Ascending aorta (tissue), 2 donors: ENCODE results near the gene HP1BP3. TPM values are rescaled to one million over a fixed set of nuclear protein-coding genes. Genes with fewer than 3 reads are reported as not detected.

Source experiments
- DNase-seq, 2 donors: peaks; one replicate each; pipeline ENCODE4 v3.0.0-alpha.2; 2019; ENCODE audit warnings: low spot score in 2 of 2
- H3K27ac ChIP-seq, 2 donors: fragments of 200-600 bp; sonication (generic); one replicate each; pipeline ENCODE4 v1.5.1; 2016 to 2017; ENCODE audit warnings: mild to moderate bottlenecking in 1 of 2
- H3K27me3 ChIP-seq: fragments of 200-600 bp; sonication (generic); one replicate; pipeline ENCODE4 v1.5.1; 2017
- H3K36me3 ChIP-seq, 2 donors: fragments of 200-600 bp; sonication (generic); one replicate each; pipeline ENCODE4 v1.5.1; 2016
- H3K4me1 ChIP-seq, 2 donors: fragments of 200-600 bp; sonication (generic); one replicate each; pipeline ENCODE4 v1.5.1; 2016 to 2017; ENCODE audit warnings: mild to moderate bottlenecking in 1 of 2
- H3K4me3 ChIP-seq, 2 donors: fragments of 200-600 bp; sonication (generic); one replicate each; pipeline ENCODE4 v1.5.1; 2016 to 2017; ENCODE audit warnings: mild to moderate bottlenecking in 1 of 2
- H3K9me3 ChIP-seq, 2 donors: fragments of 200-600 bp; sonication (generic); one replicate each; pipeline ENCODE4 v1.5.1; 2016
- intact Hi-C: fragments of 100-400 bp; cut with DNase I; formaldehyde crosslinking; loops from one replicate; pipeline ENCODE4 v1.15.1; 2023
- total RNA-seq: library from RNA; depleted of rRNA; stranded (reverse); fragments of >200 nt; gene quantifications from one replicate; pipeline ENCODE4 v1.1.0, GENCODE V29; 2016
- TF ChIP-seq, protein P1 (sequence below), 3 experiments: fragments of 200-600 bp in 2 of 3; fragments of 450-650 bp in 1 of 3; sonication (generic) in 2 of 3; IDR thresholded peaks; one replicate each; pipeline ENCODE4 v1.5.1; 2016 to 2019; ENCODE audit warnings: antibody characterized with exemption in 3 of 3, mild to moderate bottlenecking in 1 of 3, moderate library complexity in 1 of 3

The HP1BP3 gene
- total RNA-seq, 1 donor from 2014 or later = 109 TPM

DNA sequence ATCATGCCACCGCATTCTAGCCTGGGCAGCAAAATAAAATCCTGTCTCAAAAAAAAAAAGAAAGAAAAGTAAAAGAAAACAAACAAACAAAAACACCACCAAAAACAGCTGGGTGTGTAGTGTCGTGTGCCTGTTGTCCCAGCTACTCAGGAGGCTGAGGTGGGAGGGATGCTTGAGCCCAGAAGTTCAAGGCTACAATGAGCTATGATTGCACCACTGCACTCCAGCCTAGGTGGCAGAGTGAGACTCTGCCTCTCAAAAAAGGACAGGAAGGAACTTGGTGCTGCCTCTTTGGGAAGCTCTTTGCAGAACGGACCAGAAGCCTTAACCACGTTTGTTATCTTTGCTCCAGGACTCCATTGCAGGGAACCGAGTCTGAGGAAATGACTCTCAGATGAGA is 80.3 kb downstream of the HP1BP3 start:
- H3K4me1 ChIP-seq = no peaks in the 10 kb centered on the region
- intact Hi-C loops = no loop called here
- H3K9me3 ChIP-seq = no peaks in the 10 kb centered on the region
- H3K27me3 ChIP-seq = no peaks in the 10 kb centered on the region
- TF ChIP-seq, protein P1, sequence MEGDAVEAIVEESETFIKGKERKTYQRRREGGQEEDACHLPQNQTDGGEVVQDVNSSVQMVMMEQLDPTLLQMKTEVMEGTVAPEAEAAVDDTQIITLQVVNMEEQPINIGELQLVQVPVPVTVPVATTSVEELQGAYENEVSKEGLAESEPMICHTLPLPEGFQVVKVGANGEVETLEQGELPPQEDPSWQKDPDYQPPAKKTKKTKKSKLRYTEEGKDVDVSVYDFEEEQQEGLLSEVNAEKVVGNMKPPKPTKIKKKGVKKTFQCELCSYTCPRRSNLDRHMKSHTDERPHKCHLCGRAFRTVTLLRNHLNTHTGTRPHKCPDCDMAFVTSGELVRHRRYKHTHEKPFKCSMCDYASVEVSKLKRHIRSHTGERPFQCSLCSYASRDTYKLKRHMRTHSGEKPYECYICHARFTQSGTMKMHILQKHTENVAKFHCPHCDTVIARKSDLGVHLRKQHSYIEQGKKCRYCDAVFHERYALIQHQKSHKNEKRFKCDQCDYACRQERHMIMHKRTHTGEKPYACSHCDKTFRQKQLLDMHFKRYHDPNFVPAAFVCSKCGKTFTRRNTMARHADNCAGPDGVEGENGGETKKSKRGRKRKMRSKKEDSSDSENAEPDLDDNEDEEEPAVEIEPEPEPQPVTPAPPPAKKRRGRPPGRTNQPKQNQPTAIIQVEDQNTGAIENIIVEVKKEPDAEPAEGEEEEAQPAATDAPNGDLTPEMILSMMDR (IDR thresholded peaks at IDR 0.05) = no peak
- DNase-seq = no peak
- no peak overlapping the region for H3K4me3 ChIP-seq
- no peaks in the 10 kb centered on the region for H3K36me3 ChIP-seq
- no peak overlapping the region for H3K27ac ChIP-seq

DNA sequence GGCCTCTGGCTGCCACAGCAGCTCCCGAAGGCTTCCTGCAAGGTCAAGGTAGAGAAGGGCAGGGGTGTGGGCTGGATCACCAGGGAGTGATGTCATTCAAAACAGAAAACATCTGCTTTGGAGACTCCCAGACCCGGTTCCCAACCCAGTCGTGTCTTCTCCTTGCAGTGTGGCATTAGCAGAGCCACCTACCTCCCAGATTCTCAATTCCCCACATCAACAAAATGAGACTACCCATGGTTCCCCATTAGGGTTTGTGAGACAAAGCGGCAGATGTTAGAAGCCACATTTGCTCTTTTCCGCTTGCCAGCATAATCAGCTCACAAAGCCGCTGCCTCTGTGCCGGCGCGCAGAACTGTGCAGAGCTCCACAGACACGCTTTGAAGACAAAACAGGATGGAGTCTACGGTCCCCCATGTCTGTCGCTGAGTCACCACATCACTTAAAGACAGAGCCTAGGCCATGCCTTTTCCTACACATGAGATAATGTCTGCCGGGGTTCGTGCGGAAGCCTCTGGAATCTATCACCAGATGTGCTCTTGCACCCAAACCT is 81.8 kb downstream of the HP1BP3 start:
- DNase-seq = no peak
- H3K27me3 ChIP-seq = no peaks in the 10 kb centered on the region
- H3K27ac ChIP-seq = no peak overlapping the region
- H3K4me1 ChIP-seq = no peaks in the 10 kb centered on the region
- H3K4me3 ChIP-seq = no peak overlapping the region
- H3K36me3 ChIP-seq = no peaks in the 10 kb centered on the region
- TF ChIP-seq, protein P1 (IDR thresholded peaks at IDR 0.05) = no peak
- intact Hi-C loops = no loop called here
- H3K9me3 ChIP-seq = no peaks in the 10 kb centered on the region

DNA sequence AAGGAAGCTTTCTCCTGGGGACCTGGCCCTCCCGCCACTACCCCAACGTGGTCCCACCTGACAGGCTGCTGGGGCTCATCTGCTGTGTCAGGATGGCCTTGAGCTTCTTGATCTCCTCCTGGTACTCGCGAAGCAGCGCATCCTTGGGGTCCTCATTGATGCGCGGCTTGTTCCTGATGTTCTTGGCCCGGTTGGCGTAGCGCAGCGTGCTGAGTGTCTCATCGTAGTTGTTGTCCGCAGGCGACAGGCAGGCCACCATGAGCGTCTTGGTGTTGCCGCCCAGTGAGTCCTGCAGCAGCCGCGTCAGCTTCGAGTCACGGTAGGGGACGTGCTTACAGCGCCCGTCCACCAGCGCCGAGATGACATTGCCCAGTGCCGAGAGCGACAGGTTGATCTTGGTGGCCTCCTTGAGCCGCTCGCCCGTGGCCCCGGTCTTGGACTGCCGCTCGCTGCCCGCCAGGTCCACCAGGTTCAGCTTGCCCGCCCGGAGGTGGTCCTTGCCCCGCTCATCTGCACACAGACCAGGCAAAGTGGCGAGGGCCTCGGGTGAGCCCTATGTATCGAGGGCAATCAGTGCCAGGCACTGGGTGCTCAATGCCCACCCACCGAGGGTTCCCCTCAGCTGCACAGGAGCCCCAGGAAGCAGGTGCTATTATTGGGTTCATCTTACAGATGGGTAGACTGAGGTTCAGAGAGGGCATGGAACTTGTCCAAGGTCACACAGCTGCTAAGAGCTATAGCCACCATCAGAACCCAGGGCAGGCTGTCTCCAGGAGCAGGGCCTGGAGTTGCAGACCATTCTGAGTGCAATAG is 82.5 kb downstream of the HP1BP3 start:
- DNase-seq = no peak
- no peaks in the 10 kb centered on the region for H3K9me3 ChIP-seq

DNA sequence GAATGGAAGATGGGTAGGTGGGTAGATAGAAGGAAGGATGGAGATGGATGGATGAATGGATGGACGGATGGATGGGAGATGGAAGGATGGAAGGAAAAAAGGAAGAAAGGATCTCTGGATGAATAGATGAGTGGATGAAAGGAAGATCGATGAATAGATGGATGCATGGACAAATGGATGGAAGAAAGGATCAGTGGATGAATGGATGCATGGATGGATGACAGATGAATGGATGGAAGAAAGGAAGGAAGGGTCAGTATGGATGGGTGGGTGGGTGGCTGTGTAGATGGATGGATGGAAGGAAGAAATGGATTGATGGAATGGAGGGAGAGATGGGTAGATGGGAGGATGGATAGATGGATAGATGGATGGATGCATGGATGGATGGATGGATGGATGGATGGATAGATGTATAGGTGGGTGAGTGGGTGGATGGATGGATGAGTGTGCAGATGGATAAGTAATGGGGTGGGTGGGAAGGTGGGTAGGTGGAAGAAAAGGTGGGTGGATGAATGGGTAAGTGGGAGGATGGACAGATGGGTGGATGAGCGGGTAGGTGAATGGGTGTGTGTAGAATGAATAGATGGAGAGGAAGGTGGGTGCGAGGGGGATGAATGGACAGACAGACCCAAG is 83.9 kb downstream of the HP1BP3 start:
- Histone ChIP-seq H3K27ac (no peak overlapping the region), H3K27me3 (no peaks in the 10 kb centered on the region), H3K9me3 (no peaks in the 10 kb centered on the region), H3K36me3 (no peaks in the 10 kb centered on the region), H3K4me3 (no peak overlapping the region), H3K4me1 (no peaks in the 10 kb centered on the region)
- intact Hi-C loops = no loop called here
- DNase-seq = no peak
- TF ChIP-seq, protein P1 (IDR thresholded peaks at IDR 0.05) = no peak

More for the DNA sequence above, 82.5 kb downstream of the HP1BP3 start:
- no peaks in the 10 kb centered on the region for H3K27me3 ChIP-seq
- TF ChIP-seq, protein P1 (IDR thresholded peaks at IDR 0.05) = no peak
- H3K36me3 ChIP-seq = no peaks in the 10 kb centered on the region
- H3K27ac ChIP-seq = no peak overlapping the region
- no peak overlapping the region for H3K4me3 ChIP-seq
- H3K4me1 ChIP-seq = no peaks in the 10 kb centered on the region
- intact Hi-C loops = no loop called here

DNA sequence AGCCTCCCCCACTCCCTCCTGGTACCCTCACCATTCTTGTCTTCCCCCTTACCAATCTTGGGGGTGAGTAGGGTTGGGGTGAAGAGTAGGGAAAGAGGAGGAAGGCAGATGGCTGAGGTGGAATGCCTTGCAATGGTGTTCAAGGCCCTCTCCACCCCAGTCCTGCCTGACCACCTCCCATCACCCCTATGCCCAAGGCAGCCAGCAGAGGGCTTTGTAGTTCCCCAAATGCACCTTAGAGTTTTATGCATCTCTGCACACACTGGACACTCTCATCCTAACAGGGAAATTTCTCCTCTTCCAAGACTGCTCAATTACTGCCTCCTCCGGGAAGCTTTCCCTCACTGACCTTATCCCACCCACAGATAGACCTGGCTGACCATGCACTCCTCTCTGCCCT is 84.7 kb downstream of the HP1BP3 start:
- TF ChIP-seq, protein P1 (IDR thresholded peaks at IDR 0.05) = no peak
- Histone ChIP-seq H3K27me3 (no peaks in the 10 kb centered on the region), H3K36me3 (no peaks in the 10 kb centered on the region), H3K27ac (no peak overlapping the region), H3K4me1 (no peaks in the 10 kb centered on the region), H3K4me3 (no peak overlapping the region), H3K9me3 (no peaks in the 10 kb centered on the region)
- intact Hi-C loops = no loop called here
- DNase-seq = no peak
